Measurements from ENCODE around the gene REC114. TPM values are rescaled to one million over a fixed set of nuclear protein-coding genes. Genes with fewer than 3 reads are reported as not detected.

The REC114 gene
- polyA plus RNA-seq, 1 donor (not counting 4 experiments of a cell fraction or from before 2014, with no cell fraction given) = not detected

DNA sequence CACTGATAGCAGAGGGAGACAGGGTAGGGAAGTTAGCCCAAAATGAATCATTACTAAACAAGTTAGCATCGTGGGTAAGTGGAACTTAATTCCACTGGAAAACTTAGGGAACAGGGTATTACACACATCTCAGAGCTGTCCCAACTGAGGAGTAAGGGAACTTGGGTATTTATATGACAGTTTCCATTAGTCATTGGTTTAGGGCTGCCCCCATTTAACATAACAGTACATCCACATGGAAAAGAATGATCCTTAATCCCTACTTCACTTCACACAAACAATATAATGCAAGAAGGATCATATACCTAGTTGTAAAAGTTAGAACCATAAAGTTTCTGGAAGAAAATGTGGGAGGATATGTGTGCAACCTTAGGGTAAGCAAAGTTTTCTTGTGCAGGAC lies 4.3 kb upstream of the REC114 start:
- Histone ChIP-seq H2AFZ (ENCODE audit: control insufficient read depth, low read length) (no peak overlapping the region), H3K79me2 (ENCODE audit: control insufficient read depth, insufficient read depth, low read length) (no peaks in the 10 kb centered on the region), H3K27me3 (ENCODE audit: control insufficient read depth, extremely low read depth, insufficient read depth, low read length) (no peaks in the 10 kb centered on the region), H3K9me1 (ENCODE audit: control insufficient read depth, extremely low read depth, insufficient read depth, low read length) (no peaks in the 10 kb centered on the region), H3K4me2 (ENCODE audit: control insufficient read depth, extremely low read depth, insufficient read depth, low read depth, low read length) (no peak overlapping the region), H3K36me3 (ENCODE audit: control insufficient read depth in 2 of 2, extremely low read depth in 1 of 2, insufficient read depth in 2 of 2, low read length in 2 of 2) (no peaks in the 10 kb centered on the region), H3K4me1 (ENCODE audit: control insufficient read depth, extremely low read depth, insufficient read depth, low read length) (no peaks in the 10 kb centered on the region), H3K4me3 (ENCODE audit: control insufficient read depth in 2 of 3, extremely low read depth in 1 of 3, insufficient read depth in 2 of 3, low read depth in 1 of 3, low read length in 3 of 3) (no peak overlapping the region), H3K9me3 (ENCODE audit: control insufficient read depth, low read depth, low read length) (no peaks in the 10 kb centered on the region), H3K27ac (ENCODE audit: control insufficient read depth, insufficient read depth, low read length) (no peak overlapping the region), H4K20me1 (ENCODE audit: control insufficient read depth, extremely low read depth, insufficient read depth, low read length) (no peaks in the 10 kb centered on the region), H3K9ac (ENCODE audit: control insufficient read depth, extremely low read depth, insufficient read depth, low read length) (no peak overlapping the region)
- FAIRE-seq = no peak
- dilution Hi-C loops (cut with MboI; ENCODE audit: extremely low pct_ligation_motif_present, low sequenced_read_pairs) = no loop called here
- TF ChIP-seq, protein P1, sequence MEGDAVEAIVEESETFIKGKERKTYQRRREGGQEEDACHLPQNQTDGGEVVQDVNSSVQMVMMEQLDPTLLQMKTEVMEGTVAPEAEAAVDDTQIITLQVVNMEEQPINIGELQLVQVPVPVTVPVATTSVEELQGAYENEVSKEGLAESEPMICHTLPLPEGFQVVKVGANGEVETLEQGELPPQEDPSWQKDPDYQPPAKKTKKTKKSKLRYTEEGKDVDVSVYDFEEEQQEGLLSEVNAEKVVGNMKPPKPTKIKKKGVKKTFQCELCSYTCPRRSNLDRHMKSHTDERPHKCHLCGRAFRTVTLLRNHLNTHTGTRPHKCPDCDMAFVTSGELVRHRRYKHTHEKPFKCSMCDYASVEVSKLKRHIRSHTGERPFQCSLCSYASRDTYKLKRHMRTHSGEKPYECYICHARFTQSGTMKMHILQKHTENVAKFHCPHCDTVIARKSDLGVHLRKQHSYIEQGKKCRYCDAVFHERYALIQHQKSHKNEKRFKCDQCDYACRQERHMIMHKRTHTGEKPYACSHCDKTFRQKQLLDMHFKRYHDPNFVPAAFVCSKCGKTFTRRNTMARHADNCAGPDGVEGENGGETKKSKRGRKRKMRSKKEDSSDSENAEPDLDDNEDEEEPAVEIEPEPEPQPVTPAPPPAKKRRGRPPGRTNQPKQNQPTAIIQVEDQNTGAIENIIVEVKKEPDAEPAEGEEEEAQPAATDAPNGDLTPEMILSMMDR (optimal IDR thresholded peaks at IDR 0.05 in 1 of 3, IDR thresholded peaks at IDR 0.05 in 1 of 3, conservative IDR thresholded peaks at IDR 0.05 in 1 of 3; ENCODE audit: extremely low read depth in 1 of 3, insufficient read depth in 2 of 3, low read length in 3 of 3) = no peak
- TF ChIP-seq EZH2 (IDR thresholded peaks at IDR 0.05; ENCODE audit: low read length) = no peak
- no peak for DNase-seq (ENCODE audit: low read depth, low spot score)

DNA sequence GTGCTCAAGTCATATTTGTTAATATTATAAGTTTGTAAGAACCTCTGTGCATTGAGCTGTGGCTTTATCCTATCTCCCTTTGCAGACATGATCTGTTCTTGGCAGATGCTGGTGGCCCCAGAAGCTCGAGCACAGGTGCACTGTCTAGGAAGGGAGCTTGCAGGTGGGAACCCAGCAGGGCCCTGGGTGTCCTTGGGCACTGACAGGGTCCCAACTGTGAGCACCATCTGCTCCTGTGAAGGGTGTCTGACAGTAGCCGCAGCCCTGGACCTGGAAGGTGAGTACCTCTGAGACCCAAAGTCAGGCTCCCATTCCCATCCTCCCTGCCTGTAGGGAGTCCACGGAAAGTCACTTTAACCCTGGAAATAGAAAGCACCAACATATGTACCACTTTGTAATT lies 2.4 kb upstream of the REC114 start:
- no peaks in the 10 kb centered on the region for H3K4me1 ChIP-seq (ENCODE audit: control insufficient read depth, extremely low read depth, insufficient read depth, low read length)
- H3K9me3 ChIP-seq (ENCODE audit: control insufficient read depth, low read depth, low read length) = no peaks in the 10 kb centered on the region
- TF ChIP-seq, protein P1 (optimal IDR thresholded peaks at IDR 0.05 in 1 of 3, IDR thresholded peaks at IDR 0.05 in 1 of 3, conservative IDR thresholded peaks at IDR 0.05 in 1 of 3; ENCODE audit: extremely low read depth in 1 of 3, insufficient read depth in 2 of 3, low read length in 3 of 3) = no peak
- TF ChIP-seq EZH2 (IDR thresholded peaks at IDR 0.05; ENCODE audit: low read length) = no peak
- no peak overlapping the region for H3K27ac ChIP-seq (ENCODE audit: control insufficient read depth, insufficient read depth, low read length)
- H3K36me3 ChIP-seq (ENCODE audit: control insufficient read depth in 2 of 2, extremely low read depth in 1 of 2, insufficient read depth in 2 of 2, low read length in 2 of 2) = no peaks in the 10 kb centered on the region
- no peaks in the 10 kb centered on the region for H3K27me3 ChIP-seq (ENCODE audit: control insufficient read depth, extremely low read depth, insufficient read depth, low read length)
- DNase-seq (ENCODE audit: low read depth, low spot score) (no peak), FAIRE-seq (no peak)
- H4K20me1 ChIP-seq (ENCODE audit: control insufficient read depth, extremely low read depth, insufficient read depth, low read length) = no peaks in the 10 kb centered on the region
- no peaks in the 10 kb centered on the region for H3K9me1 ChIP-seq (ENCODE audit: control insufficient read depth, extremely low read depth, insufficient read depth, low read length)
- H3K9ac ChIP-seq (ENCODE audit: control insufficient read depth, extremely low read depth, insufficient read depth, low read length) = no peak overlapping the region
- no peaks in the 10 kb centered on the region for H3K79me2 ChIP-seq (ENCODE audit: control insufficient read depth, insufficient read depth, low read length)
- no peak overlapping the region for H2AFZ ChIP-seq (ENCODE audit: control insufficient read depth, low read length)
- no peak overlapping the region for H3K4me3 ChIP-seq (ENCODE audit: control insufficient read depth in 2 of 3, extremely low read depth in 1 of 3, insufficient read depth in 2 of 3, low read depth in 1 of 3, low read length in 3 of 3)
- no peak overlapping the region for H3K4me2 ChIP-seq (ENCODE audit: control insufficient read depth, extremely low read depth, insufficient read depth, low read depth, low read length)
- dilution Hi-C loops (cut with MboI; ENCODE audit: extremely low pct_ligation_motif_present, low sequenced_read_pairs) = no loop called here
